ENCODE data around the gene CRYZL1.

Gene CRYZL1

DNA sequence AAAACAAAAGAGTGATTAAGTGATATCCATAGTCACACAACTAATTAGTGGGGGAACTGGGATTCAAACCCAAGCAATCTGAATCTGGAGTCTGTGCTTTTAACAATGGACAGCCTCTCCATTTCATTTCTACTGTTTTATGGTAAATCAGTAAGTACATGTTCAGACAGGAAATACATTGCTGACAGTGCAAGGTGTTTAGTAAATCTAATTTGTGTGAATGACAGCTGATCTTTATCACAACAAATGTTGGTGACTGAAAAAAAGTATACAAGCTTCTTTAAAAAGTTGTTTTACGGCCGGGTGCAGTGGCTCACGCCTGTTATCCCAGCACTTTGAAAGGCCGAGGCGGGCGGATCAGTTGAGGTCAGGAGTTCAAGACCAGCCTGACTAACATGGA is 73.6 kb downstream of the CRYZL1 start:
- H3K4me3 ChIP-seq (replicated peaks; ENCODE audit: low read depth, low read length) = no peak overlapping the region
- DNase-seq (ENCODE audit: extremely low read depth, low read depth) = no peak
- TF ChIP-seq, protein P1, sequence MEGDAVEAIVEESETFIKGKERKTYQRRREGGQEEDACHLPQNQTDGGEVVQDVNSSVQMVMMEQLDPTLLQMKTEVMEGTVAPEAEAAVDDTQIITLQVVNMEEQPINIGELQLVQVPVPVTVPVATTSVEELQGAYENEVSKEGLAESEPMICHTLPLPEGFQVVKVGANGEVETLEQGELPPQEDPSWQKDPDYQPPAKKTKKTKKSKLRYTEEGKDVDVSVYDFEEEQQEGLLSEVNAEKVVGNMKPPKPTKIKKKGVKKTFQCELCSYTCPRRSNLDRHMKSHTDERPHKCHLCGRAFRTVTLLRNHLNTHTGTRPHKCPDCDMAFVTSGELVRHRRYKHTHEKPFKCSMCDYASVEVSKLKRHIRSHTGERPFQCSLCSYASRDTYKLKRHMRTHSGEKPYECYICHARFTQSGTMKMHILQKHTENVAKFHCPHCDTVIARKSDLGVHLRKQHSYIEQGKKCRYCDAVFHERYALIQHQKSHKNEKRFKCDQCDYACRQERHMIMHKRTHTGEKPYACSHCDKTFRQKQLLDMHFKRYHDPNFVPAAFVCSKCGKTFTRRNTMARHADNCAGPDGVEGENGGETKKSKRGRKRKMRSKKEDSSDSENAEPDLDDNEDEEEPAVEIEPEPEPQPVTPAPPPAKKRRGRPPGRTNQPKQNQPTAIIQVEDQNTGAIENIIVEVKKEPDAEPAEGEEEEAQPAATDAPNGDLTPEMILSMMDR (IDR thresholded peaks at IDR 0.05; ENCODE audit: low read depth, low read length, missing control alignments) = no peak

DNA sequence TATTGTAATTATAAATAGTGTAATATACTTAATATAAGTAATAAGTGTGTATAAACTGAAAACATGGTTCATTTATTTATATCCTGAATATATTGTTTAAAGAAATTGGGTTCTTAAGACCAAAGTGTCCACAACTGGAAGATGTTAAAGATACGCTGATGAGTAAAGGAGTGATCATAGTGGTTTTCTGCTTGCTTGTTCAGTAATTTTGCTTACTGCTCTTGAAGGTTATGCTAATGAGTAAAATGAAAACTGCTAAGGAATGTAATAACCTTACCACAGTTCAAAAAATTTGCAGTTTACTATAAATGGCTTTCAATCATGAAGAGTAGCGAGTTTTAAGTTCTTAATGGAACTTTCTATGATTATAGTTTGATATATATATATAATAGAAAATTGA is 75.0 kb downstream of the CRYZL1 start:
- TF ChIP-seq, protein P1 (IDR thresholded peaks at IDR 0.05; ENCODE audit: low read depth, low read length, missing control alignments) = no peak
- no peak for DNase-seq (ENCODE audit: extremely low read depth, low read depth)

GRCh38 chr21:33562389-33562788 is 79.2 kb downstream of the CRYZL1 start:
- TF ChIP-seq, protein P1 (IDR thresholded peaks at IDR 0.05; ENCODE audit: low read depth, low read length, missing control alignments) = no peak
- DNase-seq (ENCODE audit: extremely low read depth, low read depth) = no peak
- H3K4me3 ChIP-seq (replicated peaks; ENCODE audit: low read depth, low read length) = no peak overlapping the region

More for the DNA sequence above, 75.0 kb downstream of the CRYZL1 start:
- H3K4me3 ChIP-seq (replicated peaks; ENCODE audit: low read depth, low read length) = no peak overlapping the region

DNA sequence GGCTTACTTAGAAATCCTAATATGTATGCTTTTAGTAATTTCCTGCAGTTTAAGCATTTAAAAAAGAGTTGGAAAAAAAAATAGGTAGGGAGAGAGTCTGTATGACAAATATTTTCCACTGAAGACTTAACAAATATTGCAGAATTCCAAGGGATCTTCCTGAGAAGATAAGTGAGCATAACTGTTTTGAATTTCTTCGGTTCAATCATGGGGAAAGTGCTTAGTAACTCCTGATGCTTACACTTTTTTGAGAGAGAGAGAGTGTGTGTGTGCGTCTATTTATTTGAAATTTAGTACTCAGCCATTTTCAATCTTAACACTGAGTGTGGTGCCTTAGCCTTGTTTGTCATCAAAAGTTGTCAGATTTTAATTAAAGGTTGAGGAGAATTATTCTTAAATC is 80.2 kb downstream of the CRYZL1 start:
- DNase-seq (ENCODE audit: extremely low read depth, low read depth) = no peak
- TF ChIP-seq, protein P1 (IDR thresholded peaks at IDR 0.05; ENCODE audit: low read depth, low read length, missing control alignments) = no peak
- H3K4me3 ChIP-seq (replicated peaks; ENCODE audit: low read depth, low read length) = no peak overlapping the region

DNA sequence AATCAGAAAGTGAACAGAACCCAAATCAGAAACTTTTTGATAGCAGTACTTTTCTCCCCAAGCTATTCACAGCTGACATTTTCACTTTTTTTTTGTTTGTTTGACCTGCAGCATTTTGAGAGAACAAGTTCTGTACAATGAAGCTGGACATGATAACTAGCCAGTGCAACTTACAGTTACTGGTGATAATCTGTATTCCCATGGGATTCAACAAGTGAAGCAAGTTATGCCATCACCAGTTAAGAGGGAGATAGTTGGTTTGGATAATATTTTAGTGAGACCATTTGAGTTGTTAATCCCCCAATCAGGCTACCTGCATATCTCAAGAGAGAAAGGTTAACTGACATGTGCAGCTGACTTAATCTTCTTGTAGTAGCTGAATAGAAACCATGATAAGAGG is 80.6 kb downstream of the CRYZL1 start:
- no peak for DNase-seq (ENCODE audit: extremely low read depth, low read depth)
- TF ChIP-seq, protein P1 (IDR thresholded peaks at IDR 0.05; ENCODE audit: low read depth, low read length, missing control alignments) = no peak
- H3K4me3 ChIP-seq (replicated peaks; ENCODE audit: low read depth, low read length) = no peak overlapping the region

DNA sequence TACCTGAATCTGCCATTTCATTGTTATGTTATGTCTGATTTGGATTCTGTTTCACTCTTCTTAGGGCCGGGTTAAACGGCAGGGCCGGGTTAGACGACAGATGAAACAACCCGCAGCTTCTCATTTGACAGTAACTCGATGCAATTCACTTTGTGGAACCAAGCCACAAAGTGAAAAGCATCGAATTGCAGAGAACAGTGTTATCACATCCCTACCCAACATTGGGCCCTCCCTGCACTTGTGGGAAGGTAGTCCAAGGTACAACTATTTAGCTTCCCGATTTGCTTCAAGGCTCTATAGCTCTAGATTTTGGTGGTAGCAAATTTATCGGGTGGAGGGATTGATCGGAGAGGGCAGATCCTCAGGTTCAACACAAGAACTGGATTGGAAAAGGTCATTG is 81.7 kb downstream of the CRYZL1 start:
- TF ChIP-seq, protein P1 (IDR thresholded peaks at IDR 0.05; ENCODE audit: low read depth, low read length, missing control alignments) = no peak
- no peak overlapping the region for H3K4me3 ChIP-seq (replicated peaks; ENCODE audit: low read depth, low read length)
- no peak for DNase-seq (ENCODE audit: extremely low read depth, low read depth)

- H3K4me3 ChIP-seq (replicated peaks; ENCODE audit: low read depth, low read length) = no peak overlapping the region
- TF ChIP-seq, protein P1 (IDR thresholded peaks at IDR 0.05; ENCODE audit: low read depth, low read length, missing control alignments) = no peak
- DNase-seq (ENCODE audit: extremely low read depth, low read depth) = no peak
These were observed 82.6 kb downstream of the CRYZL1 start for GRCh38 chr21:33558777-33559421.
